GM23338 (cell line): ENCODE data around the gene TCAF1. TPM values are rescaled to one million over a fixed set of nuclear protein-coding genes. Genes with fewer than 3 reads are reported as not detected.

Experiments used
- ATAC-seq: fragments of 200-7000 bp; cut with Tn5 transposase; 3 replicates; pipeline ENCODE4 v1.9.1; 2020
- DNase-seq: peaks from one replicate; pipeline ENCODE4 v3.0.0-alpha.2; 2015; ENCODE audit warnings: low spot score
- H2AFZ ChIP-seq: fragments of 200-600 bp; sonication (generic); 2 replicates; pipeline ENCODE4 v1.8.0; 2016; ENCODE audit warnings: antibody characterized with exemption, mild to moderate bottlenecking, moderate library complexity
- H3F3A ChIP-seq: fragments of 200-600 bp; sonication (generic); replicated peaks from 2 replicates; pipeline ENCODE4 v1.8.0; 2017; ENCODE audit warnings: antibody characterized with exemption, mixed run types, low read depth
- H3K27ac ChIP-seq: fragments of 200-600 bp; sonication (generic); 2 replicates; pipeline ENCODE4 v1.6.1; 2016; ENCODE audit warnings: low read depth
- H3K27me3 ChIP-seq: fragments of 200-600 bp; sonication (generic); 2 replicates; pipeline ENCODE4 v1.8.0; 2016; ENCODE audit warnings: mild to moderate bottlenecking, mixed run types, moderate library complexity; ENCODE audit not compliant: insufficient read depth
- H3K36me3 ChIP-seq: fragments of 200-600 bp; sonication (generic); 2 replicates; pipeline ENCODE4 v1.8.0; 2016; ENCODE audit warnings: mild to moderate bottlenecking; ENCODE audit not compliant: insufficient read depth
- H3K4me1 ChIP-seq: fragments of 200-600 bp; sonication (generic); 2 replicates; pipeline ENCODE4 v1.8.0; 2016; ENCODE audit warnings: mild to moderate bottlenecking, moderate library complexity; ENCODE audit not compliant: insufficient read depth
- H3K4me2 ChIP-seq: fragments of 200-600 bp; sonication (generic); 2 replicates; pipeline ENCODE4 v1.7.1; 2017; ENCODE audit warnings: mixed run types
- H3K4me3 ChIP-seq: fragments of 200-600 bp; sonication (generic); 2 replicates; pipeline ENCODE4 v1.6.1; 2016; ENCODE audit warnings: mixed run types
- H3K79me2 ChIP-seq: fragments of 200-600 bp; sonication (generic); replicated peaks from 2 replicates; pipeline ENCODE4 v1.8.0; 2017; ENCODE audit warnings: mild to moderate bottlenecking; ENCODE audit not compliant: insufficient read depth
- H3K9me2 ChIP-seq: fragments of 200-600 bp; sonication (generic); 2 replicates; pipeline ENCODE4 v1.8.0; 2017; ENCODE audit not compliant: insufficient read depth
- H4K20me1 ChIP-seq: fragments of 200-600 bp; sonication (generic); replicated peaks from 2 replicates; pipeline ENCODE4 v1.8.0; 2017; ENCODE audit warnings: mild to moderate bottlenecking; ENCODE audit not compliant: insufficient read depth
- H3K27ac Mint-ChIP-seq: 2 replicates; pipeline ENCODE4 v1.8.0; 2020; ENCODE audit warnings: inconsistent platforms, mild to moderate bottlenecking, moderate library complexity, mixed read lengths
- H3K27me3 Mint-ChIP-seq: 3 replicates; pipeline ENCODE4 v1.8.0; 2022; ENCODE audit warnings: low read depth, mild to moderate bottlenecking, moderate library complexity, mixed read lengths, inconsistent platforms; ENCODE audit not compliant: insufficient read depth, poor library complexity
- H3K36me3 Mint-ChIP-seq: 3 replicates; pipeline ENCODE4 v1.8.0; 2021; ENCODE audit warnings: low read depth, mild to moderate bottlenecking, inconsistent platforms, moderate library complexity, mixed read lengths
- H3K4me1 Mint-ChIP-seq: 3 replicates; pipeline ENCODE4 v1.8.0; 2020; ENCODE audit warnings: mild to moderate bottlenecking, inconsistent platforms, mixed read lengths
- H3K4me3 Mint-ChIP-seq: 3 replicates; pipeline ENCODE4 v1.8.0; 2021; ENCODE audit warnings: moderate library complexity, mild to moderate bottlenecking, inconsistent platforms, mixed read lengths
- H3K9me3 Mint-ChIP-seq: 3 replicates; pipeline ENCODE4 v1.8.0; 2020; ENCODE audit warnings: moderate library complexity, mild to moderate bottlenecking, inconsistent platforms, mixed read lengths
- CREB1 ChIP-seq: fragments of 250-450 bp; sonication (Bioruptor Pico); IDR thresholded peaks from 2 replicates; pipeline ENCODE4 v1.5.0; 2020; ENCODE audit warnings: low read depth, mild to moderate bottlenecking, moderate library complexity
- EZH2phosphoT487 ChIP-seq: fragments of 200-600 bp; sonication (generic); IDR thresholded peaks from one replicate; pipeline ENCODE4 v1.8.1; 2018; ENCODE audit warnings: antibody characterized with exemption; ENCODE audit not compliant: unreplicated experiment
- JUNB ChIP-seq: IDR thresholded peaks from one replicate; pipeline ENCODE4 v1.6.1; 2016; ENCODE audit warnings: antibody characterized with exemption; ENCODE audit not compliant: unreplicated experiment
- NANOG ChIP-seq: IDR thresholded peaks from 2 replicates; pipeline ENCODE4 v1.6.1; 2016; ENCODE audit warnings: antibody characterized with exemption, borderline replicate concordance
- POLR2AphosphoS5 ChIP-seq: IDR thresholded peaks from 2 replicates; pipeline ENCODE4 v1.6.1; 2016; ENCODE audit warnings: antibody characterized with exemption, low read depth
- STAT1 ChIP-seq: IDR thresholded peaks from one replicate; pipeline ENCODE4 v1.6.1; 2016; ENCODE audit warnings: antibody characterized with exemption; ENCODE audit not compliant: unreplicated experiment
- ZNF114 ChIP-seq: fragments of 250-450 bp; sonication (Bioruptor Pico); IDR thresholded peaks from 2 replicates; pipeline ENCODE4 v1.5.0; 2020; ENCODE audit warnings: mild to moderate bottlenecking, moderate library complexity
- ZNF331 ChIP-seq: fragments of 250-450 bp; sonication (Bioruptor Pico); IDR thresholded peaks from 2 replicates; pipeline ENCODE4 v1.5.0; 2020; ENCODE audit warnings: low read depth, mild to moderate bottlenecking, moderate library complexity
- ZNF462 ChIP-seq: fragments of 250-450 bp; sonication (Bioruptor Pico); IDR thresholded peaks from 2 replicates; pipeline ENCODE4 v1.5.0; 2020; ENCODE audit warnings: mild to moderate bottlenecking, moderate library complexity
- polyA plus RNA-seq: library from polyadenylated mRNA; unstranded; fragments of >200 nt; fragmentation: Nextera tagmentation; extraction: Ambion mirVana; gene quantifications from 2 replicates; pipeline ENCODE4 v1.2.1, GENCODE V29; 2016
- total RNA-seq: library from RNA; depleted of rRNA; stranded (reverse); fragments of >200 nt; shearing (Covaris generic); gene quantifications from 2 replicates; pipeline ENCODE4 v1.2.3, GENCODE V29; 2014
- TF ChIP-seq, protein P1 (sequence below): IDR thresholded peaks from one replicate; pipeline ENCODE4 v1.6.1; 2018; ENCODE audit warnings: antibody characterized with exemption; ENCODE audit not compliant: unreplicated experiment
- TF ChIP-seq, protein P2 (sequence below), 2 experiments: fragments of 200-600 bp in 1 of 2; sonication (generic) in 1 of 2; conservative IDR thresholded peaks; 2 replicates each; pipeline versions ENCODE4 v1.5.1 to v1.6.1; 2016 to 2017; ENCODE audit warnings: antibody characterized with exemption in 2 of 2, low read depth in 2 of 2, mild to moderate bottlenecking in 2 of 2, moderate library complexity in 1 of 2

Gene TCAF1
- total and polyA plus RNA-seq, 2 experiments from 2014 or later, result 15.5 to 31.3 TPM

DNA sequence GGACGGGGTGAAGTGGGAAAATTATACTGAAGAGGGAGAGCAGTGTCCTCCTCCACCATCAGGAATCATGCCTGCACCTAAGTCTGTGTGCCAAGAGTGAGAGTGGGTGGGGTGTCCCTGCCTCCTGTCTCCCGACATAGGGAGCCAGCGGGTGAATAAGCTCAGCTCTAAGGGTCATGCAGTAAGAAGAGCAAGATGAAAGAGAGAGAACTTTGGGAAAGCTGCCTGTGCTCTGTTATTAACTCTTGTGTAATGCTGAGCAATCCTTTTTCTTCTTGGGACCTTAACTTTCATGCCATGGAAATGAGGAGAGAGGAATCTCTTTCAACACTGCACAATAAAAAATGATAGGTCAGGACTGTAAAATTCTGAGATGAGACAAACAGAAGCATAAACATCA lies 7.9 kb upstream of the TCAF1 start:
- no peak for ATAC-seq
- TF ChIP-seq, protein P1, sequence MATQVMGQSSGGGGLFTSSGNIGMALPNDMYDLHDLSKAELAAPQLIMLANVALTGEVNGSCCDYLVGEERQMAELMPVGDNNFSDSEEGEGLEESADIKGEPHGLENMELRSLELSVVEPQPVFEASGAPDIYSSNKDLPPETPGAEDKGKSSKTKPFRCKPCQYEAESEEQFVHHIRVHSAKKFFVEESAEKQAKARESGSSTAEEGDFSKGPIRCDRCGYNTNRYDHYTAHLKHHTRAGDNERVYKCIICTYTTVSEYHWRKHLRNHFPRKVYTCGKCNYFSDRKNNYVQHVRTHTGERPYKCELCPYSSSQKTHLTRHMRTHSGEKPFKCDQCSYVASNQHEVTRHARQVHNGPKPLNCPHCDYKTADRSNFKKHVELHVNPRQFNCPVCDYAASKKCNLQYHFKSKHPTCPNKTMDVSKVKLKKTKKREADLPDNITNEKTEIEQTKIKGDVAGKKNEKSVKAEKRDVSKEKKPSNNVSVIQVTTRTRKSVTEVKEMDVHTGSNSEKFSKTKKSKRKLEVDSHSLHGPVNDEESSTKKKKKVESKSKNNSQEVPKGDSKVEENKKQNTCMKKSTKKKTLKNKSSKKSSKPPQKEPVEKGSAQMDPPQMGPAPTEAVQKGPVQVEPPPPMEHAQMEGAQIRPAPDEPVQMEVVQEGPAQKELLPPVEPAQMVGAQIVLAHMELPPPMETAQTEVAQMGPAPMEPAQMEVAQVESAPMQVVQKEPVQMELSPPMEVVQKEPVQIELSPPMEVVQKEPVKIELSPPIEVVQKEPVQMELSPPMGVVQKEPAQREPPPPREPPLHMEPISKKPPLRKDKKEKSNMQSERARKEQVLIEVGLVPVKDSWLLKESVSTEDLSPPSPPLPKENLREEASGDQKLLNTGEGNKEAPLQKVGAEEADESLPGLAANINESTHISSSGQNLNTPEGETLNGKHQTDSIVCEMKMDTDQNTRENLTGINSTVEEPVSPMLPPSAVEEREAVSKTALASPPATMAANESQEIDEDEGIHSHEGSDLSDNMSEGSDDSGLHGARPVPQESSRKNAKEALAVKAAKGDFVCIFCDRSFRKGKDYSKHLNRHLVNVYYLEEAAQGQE, result no peak
- TF ChIP-seq STAT1, result no peak
- TF ChIP-seq ZNF331 (CRISPR knock-in tag), result no peak
- no peak for TF ChIP-seq POLR2AphosphoS5
- TF ChIP-seq CREB1, result no peak
- no peak for TF ChIP-seq ZNF114 (CRISPR knock-in tag)
- TF ChIP-seq NANOG, result no peak
- TF ChIP-seq, protein P2, sequence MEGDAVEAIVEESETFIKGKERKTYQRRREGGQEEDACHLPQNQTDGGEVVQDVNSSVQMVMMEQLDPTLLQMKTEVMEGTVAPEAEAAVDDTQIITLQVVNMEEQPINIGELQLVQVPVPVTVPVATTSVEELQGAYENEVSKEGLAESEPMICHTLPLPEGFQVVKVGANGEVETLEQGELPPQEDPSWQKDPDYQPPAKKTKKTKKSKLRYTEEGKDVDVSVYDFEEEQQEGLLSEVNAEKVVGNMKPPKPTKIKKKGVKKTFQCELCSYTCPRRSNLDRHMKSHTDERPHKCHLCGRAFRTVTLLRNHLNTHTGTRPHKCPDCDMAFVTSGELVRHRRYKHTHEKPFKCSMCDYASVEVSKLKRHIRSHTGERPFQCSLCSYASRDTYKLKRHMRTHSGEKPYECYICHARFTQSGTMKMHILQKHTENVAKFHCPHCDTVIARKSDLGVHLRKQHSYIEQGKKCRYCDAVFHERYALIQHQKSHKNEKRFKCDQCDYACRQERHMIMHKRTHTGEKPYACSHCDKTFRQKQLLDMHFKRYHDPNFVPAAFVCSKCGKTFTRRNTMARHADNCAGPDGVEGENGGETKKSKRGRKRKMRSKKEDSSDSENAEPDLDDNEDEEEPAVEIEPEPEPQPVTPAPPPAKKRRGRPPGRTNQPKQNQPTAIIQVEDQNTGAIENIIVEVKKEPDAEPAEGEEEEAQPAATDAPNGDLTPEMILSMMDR (conservative IDR thresholded peaks at IDR 0.05; ENCODE audit: low read depth in 2 of 2), result no peak

GRCh38 chr7:143908120-143908519 lies 6.1 kb upstream of the TCAF1 start:
- Histone ChIP-seq H3K4me3 (no peak overlapping the region), H2AFZ (no peak overlapping the region), H3K4me1 (peaks cover 27% of the 10 kb centered on the region), H3K36me3 (no peaks in the 10 kb centered on the region), H4K20me1 (no peaks in the 10 kb centered on the region), H3K4me2 (no peak overlapping the region), H3K79me2 (no peaks in the 10 kb centered on the region), H3K9me2 (no peaks in the 10 kb centered on the region), H3K27ac (no peak overlapping the region), H3K27me3 (no peaks in the 10 kb centered on the region), H3F3A (no peaks in the 10 kb centered on the region)
- H3K4me3 Mint-ChIP-seq, result no peak overlapping the region
- H3K36me3 Mint-ChIP-seq, result no peaks in the 10 kb centered on the region; the same call in 2 of the 3 replicates
- H3K4me1 Mint-ChIP-seq, result peaks cover 40% of the 10 kb centered on the region
- ATAC-seq (no peak), DNase-seq (no peak)
- 0 out of 3 replicates have a peak, but pooled peaks cover 2% of the 10 kb centered on the region for H3K9me3 Mint-ChIP-seq
- no peak overlapping the region for H3K27ac Mint-ChIP-seq
- peaks cover 6% of the 10 kb centered on the region for H3K27me3 Mint-ChIP-seq
- TF ChIP-seq JUNB, result no peak
- no peak for TF ChIP-seq NANOG
- TF ChIP-seq ZNF462 (CRISPR knock-in tag), result no peak
- no peak for TF ChIP-seq EZH2phosphoT487
- no peak for TF ChIP-seq ZNF331 (CRISPR knock-in tag)

More for the DNA sequence above, 7.9 kb upstream of the TCAF1 start:
- no peak for DNase-seq
- no peak overlapping the region for H3K4me3 ChIP-seq
- no peak overlapping the region for H3K27ac ChIP-seq
- H3K4me2 ChIP-seq, result no peak overlapping the region
- H3K36me3 Mint-ChIP-seq, result no peaks in the 10 kb centered on the region; the same call in 2 of the 3 replicates
- no peaks in the 10 kb centered on the region for H3K27me3 ChIP-seq
- H3K36me3 ChIP-seq, result no peaks in the 10 kb centered on the region
- no peak overlapping the region for H3K27ac Mint-ChIP-seq
- H3K4me3 Mint-ChIP-seq, result no peak overlapping the region
- H3K9me3 Mint-ChIP-seq, result no peaks in the 10 kb centered on the region
- H3K27me3 Mint-ChIP-seq, result peaks cover 6% of the 10 kb centered on the region
- H4K20me1 ChIP-seq, result no peaks in the 10 kb centered on the region
- H2AFZ ChIP-seq, result no peak overlapping the region
- H3K4me1 Mint-ChIP-seq, result peaks cover 25% of the 10 kb centered on the region
- H3K4me1 ChIP-seq, result peaks cover 21% of the 10 kb centered on the region
- H3K9me2 ChIP-seq, result no peaks in the 10 kb centered on the region
- H3F3A ChIP-seq, result no peaks in the 10 kb centered on the region
- H3K79me2 ChIP-seq, result no peaks in the 10 kb centered on the region
